Measurements from ENCODE around the gene RNF40. TPM values are rescaled to one million over a fixed set of nuclear protein-coding genes. Genes with fewer than 3 reads are reported as not detected.
A peak's percentile ranks its signal among the peaks of the same experiment; 100 is the strongest.

The RNF40 gene
- polyA plus RNA-seq, 1 donor = 121 TPM

GRCh38 chr16:30760577-30761426 is 1.3 kb upstream of the RNF40 start:
- no peak for DNase-seq

GRCh38 chr16:30761427-30761927 is 645 bp upstream of the RNF40 start:
- no peak for DNase-seq

DNA sequence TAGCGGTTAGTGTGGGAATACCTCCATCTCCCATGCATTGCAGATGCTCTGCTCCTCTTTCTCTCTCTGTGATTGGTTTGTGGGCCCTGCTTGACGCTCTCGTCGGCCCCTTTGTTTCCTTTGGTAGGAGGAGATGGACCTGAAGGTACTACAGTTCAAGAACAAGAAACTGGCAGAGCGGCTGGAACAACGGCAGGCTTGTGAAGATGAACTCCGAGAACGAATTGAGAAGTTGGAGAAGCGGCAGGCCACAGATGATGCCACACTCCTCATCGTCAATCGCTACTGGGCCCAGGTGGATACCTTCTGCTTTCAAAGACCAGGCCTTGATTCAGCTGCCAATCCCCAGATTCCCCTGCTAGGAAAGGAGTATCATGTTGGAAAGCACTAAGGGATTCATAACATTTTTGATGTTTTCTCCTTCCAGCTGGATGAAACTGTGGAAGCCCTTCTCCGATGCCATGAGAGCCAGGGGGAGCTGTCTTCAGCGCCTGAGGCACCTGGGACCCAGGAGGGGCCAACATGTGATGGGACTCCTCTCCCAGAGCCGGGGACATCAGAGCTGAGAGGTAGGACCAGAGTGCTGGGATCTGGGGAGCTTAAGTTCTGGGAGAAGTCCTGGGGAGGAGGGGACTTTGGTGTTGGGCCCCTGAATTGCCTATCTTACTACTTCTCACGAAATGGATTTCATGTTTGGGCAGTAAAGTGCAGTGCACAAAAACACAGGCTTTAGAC is 1.0 kb downstream of the RNF40 start:
- no peak for DNase-seq

GRCh38 chr16:30764086-30764485 is 2.0 kb downstream of the RNF40 start:
- no peak for DNase-seq

DNA sequence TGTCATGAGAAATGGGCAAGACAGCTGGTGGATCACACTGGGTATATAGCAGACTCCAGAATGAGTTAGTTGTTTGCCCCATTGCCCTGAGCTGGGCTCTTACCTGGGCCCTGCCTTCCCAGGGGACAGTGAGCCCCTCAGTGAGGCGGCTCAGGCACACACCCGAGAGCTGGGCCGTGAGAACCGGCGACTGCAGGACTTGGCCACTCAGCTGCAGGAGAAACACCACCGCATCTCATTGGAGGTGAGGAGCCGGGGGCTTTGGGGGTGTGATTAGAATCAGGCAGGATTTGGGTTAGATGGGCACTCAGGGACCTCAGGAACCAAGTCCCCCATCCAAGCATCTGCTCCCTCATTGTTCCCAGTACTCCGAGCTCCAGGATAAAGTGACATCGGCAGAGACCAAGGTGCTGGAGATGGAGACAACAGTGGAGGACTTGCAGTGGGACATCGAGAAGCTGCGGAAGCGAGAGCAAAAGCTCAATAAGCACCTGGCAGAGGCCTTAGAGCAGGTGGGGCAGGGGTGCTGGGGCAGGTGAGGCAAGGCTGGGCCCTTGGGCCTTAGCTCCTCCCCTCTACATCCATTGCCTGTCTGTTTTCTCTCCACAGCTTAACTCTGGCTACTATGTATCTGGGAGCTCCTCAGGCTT is 2.8 kb downstream of the RNF40 start:
- DNase-seq = no peak

DNA sequence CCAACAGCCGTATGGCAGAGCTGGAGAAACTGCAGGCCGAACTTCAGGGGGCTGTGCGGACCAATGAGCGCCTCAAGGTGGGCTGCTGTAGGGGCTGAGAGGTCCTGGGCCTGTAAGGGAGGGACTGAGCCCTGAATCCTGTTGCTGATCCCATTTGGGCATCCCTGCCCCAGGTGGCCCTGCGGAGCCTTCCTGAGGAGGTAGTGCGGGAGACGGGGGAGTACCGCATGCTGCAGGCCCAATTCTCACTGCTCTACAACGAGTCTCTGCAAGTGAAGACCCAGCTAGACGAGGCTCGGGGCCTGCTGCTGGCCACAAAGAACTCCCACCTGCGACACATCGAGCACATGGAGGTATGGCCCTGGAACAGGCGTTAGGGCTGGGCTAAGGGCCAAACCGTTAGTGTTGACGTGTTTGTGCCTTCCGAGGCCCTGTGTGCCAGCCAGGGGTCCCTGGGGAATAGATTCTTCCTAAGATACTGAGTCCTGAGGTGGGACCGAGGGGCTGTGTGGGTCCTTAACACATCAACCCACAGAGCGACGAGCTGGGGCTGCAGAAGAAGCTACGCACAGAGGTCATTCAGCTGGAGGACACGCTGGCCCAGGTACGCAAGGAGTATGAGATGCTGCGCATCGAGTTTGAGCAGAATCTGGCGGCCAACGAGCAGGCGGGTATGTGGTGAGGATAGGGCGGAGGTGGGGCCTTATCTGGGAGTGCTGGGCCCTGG is 4.2 kb downstream of the RNF40 start:
- no peak for DNase-seq

DNA sequence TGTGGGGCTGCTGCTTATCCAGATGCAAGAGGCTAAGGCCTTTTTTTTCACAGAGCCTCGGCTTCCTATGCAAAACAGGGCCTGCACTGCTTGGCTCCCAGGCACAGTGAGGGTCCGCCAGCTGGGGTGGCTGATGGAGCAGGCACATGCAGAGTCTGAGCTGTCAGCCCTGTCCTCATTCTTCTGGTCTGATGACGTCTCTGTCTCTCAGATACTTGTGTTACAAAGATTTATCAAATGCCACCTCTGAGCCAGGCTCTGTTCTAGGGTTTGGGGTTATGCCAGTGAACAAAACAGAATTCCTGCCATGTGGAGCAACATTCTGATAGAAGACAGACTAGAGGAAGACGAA is 4.8 kb downstream of the RNF40 start:
- DNase-seq = no peak

DNA sequence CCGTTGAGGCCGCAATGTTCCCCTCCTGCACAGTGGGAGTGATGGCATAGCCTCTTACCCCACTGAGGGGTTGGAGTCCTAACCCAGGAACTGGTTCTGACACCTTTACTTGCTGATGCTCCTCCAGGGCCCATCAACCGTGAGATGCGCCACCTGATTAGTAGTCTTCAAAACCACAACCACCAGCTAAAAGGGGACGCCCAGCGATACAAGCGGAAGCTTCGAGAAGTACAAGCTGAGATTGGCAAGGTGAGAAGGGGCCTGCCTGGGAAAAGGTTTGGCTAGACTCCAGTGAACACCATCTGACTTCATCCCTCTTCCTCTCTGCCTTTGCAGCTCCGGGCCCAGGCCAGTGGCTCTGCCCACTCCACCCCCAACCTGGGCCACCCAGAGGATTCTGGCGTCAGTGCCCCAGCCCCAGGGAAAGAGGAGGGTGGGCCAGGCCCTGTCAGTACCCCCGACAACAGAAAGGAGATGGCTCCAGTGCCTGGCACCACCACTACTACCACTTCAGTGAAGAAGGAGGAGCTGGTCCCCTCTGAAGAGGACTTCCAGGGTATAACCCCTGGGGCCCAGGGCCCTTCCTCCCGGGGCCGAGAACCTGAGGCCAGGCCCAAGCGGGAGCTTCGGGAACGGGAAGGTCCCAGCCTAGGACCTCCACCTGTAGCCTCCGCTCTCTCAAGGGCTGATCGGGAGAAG is 5.8 kb downstream of the RNF40 start:
- no peak for DNase-seq

GRCh38 chr16:30768583-30769181 is 6.6 kb downstream of the RNF40 start:
- no peak for DNase-seq

DNA sequence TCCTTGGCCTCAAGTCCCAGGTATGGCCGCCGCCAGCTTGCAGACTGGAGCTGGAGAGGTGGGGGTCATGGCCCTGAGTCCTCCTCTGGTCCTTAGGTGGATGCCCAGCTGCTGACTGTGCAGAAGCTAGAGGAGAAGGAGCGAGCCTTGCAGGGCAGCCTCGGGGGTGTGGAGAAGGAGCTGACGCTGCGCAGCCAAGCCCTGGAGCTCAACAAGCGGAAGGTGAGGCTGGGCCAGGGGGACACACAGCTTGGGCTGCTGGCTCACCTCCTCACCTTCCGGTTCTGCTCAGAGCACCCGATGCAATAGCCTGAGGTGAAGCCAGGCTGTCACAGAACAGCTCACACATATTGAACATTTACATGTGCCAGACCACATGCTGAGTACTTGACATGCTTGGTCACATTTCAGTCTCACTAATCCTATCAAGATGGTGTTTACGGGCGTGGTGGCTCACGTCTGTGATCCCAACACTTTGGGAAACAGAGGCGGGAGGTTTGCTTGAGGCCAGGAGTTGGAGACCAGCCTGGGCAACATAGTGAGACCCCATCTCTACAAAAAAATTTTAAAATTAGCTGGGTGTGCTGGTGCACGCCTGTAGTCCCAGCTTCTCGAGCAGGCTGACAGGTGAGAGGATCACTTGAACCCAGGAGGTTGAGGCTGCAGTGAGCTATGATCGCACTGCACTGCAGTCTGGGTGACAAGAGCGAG is 7.4 kb downstream of the RNF40 start:
- no peak for DNase-seq

DNA sequence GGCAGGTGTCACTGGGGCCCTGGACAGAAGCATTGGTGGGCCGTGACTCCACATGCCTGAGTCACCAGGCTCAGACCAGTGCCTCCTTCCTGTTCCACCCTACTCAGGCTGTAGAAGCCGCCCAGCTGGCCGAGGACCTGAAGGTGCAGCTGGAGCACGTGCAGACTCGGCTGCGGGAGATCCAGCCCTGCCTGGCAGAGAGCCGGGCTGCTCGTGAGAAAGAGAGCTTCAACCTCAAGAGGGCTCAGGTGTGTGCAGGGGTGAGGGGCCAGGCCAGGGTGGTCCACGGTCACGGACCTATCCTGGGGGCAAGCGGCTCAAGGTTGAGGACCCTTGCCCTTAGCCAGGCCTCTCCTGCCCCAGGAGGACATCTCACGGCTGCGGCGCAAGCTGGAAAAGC is 9.6 kb downstream of the RNF40 start:
- DNase-seq = no peak

DNA sequence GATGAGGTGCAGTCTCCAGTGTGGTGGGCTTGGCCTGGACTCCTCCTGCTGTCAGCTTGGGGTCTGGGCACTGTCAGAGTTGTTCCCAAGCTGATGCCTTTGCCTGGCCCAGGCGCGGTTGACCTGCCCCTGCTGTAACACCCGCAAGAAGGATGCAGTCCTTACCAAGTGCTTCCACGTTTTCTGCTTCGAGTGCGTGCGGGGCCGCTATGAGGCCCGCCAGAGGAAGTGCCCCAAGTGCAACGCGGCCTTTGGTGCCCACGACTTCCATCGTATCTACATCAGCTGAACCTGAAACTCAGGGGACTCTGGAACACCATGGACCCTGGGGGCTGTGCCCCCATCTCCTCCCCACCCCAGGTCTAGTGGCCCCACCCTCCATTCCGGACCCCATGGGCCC is 11.7 kb downstream of the RNF40 start:
- DNase-seq = no peak

DNA sequence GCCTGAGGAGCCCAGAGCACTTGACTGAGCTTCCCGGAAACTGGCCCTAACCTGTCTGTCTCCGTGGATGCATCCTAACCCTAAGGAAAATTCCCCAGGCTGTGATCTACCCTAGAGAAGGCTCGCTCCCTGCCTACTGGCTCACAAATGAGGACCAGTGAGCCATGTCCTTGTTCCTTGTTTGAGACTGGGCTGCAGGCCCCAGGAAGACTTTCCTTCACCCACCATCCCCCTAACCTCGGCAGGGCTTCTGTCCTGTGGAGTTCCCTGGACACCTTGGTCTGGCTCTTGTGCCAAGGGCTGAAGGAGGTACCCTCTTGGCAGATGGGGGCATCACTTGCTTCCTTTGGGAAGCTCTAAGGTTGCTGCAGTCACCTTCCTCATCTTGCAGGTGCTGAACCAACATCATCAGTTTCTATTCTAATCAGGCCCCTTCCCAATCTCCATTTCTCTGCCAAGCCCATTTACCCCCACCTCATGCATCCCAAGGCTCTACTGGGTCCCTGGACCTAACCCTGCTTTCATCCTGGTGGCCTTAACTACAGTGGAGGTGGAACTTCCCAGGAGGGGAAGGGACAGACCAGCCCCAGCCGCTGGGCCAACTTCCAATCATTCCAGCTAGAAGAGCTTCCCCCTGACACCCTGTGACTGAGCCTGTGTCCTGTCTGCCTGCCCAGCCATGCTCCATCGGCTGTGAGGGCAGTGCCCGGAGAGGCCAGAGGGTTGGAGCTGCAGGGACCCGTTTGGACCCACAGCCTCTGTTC is 12.4 kb downstream of the RNF40 start:
- no peak for DNase-seq

- DNase-seq = no peak
These were observed 12.9 kb downstream of the RNF40 start for GRCh38 chr16:30775131-30775391.

- DNase-seq = peak; percentile 82
These were observed 13.5 kb downstream of the RNF40 start for GRCh38 chr16:30775392-30776188.

DNA sequence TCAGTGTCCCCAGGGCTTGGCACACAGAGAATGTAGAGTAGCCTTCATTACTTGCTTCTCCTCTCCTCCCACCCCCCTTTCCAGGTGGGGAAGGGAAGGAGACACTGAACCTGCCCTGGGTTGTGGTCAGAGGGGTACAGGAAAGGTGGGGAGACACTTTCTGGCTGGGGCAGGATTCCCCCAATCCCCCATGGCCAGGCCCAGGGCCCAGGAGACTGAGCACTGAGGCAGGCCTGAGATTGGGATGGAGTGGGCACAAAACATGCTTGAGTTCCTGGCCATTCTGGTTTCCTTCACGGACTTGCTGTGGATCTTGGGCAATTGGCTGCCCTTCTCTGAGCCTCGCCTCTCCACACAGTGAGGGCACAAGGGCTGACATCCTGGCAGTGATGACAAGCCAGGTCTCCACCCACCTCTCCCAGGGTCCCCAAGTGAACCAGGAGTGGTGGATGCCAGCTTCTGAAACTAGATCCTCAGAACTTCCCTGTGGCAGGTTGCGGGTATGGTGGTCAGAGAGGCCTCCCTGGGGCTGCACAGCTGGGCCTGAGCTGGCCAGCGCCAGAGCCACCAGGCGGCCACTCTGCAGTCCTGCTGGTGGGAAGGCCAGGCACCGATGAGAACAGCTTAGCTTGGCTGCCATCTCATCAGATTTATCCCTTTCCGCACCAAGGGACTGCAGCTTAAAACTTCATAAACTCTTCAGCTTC is 15.6 kb downstream of the RNF40 start:
- no peak for DNase-seq

GRCh38 chr16:30778549-30779244 is 16.6 kb downstream of the RNF40 start:
- no peak for DNase-seq

- DNase-seq = no peak
These were observed 17.5 kb downstream of the RNF40 start for GRCh38 chr16:30779596-30779995.

Measured in left kidney (tissue), 2 donors.